HepG2 (cell line): ENCODE measurements around the gene PCSK6. TPM values are rescaled to one million over a fixed set of nuclear protein-coding genes. Genes with fewer than 3 reads are reported as not detected.

ENCODE experiments used
- ATAC-seq: fragments of 200-7000 bp; cut with Tn5 transposase; 3 replicates; pipeline ENCODE4 v1.9.1; 2020; ENCODE audit warnings: mild to moderate bottlenecking, moderate library complexity
- BruUV-seq: library from RNA; stranded (reverse); fragments of 400-500 nt; replicated peaks from 2 replicates; lab custom pipeline; 2021; lab: Mats Ljungman, UMichigan
- CTCF ChIA-PET: fragments of 300-600 bp; formaldehyde crosslinking; extraction: SDS; loops from one replicate; lab custom pipeline; 2021; ENCODE audit warnings: low total read pairs, inconsistent platforms, low intra/inter-chr PET ratio; lab: Yijun Ruan, JAX
- POLR2A ChIA-PET: fragments of 350-600 bp; sonication (Branson Sonifier 250); formaldehyde crosslinking; loops from one replicate; lab custom pipeline; 2020; ENCODE audit warnings: antibody characterized with exemption, inconsistent platforms; lab: Yijun Ruan, JAX
- DNase-seq: peaks from one replicate; pipeline ENCODE4 v3.0.0-alpha.2; 2015; ENCODE audit warnings: low spot score
- FAIRE-seq: peaks from 3 replicates; lab custom pipeline; 2011; peaks lifted over from hg19 to GRCh38; lab: Jason Lieb, UNC
- H2AFZ ChIP-seq: one replicate; pipeline ENCODE4 v1.6.1; 2011; ENCODE audit warnings: low read length, inconsistent platforms
- H3K27ac ChIP-seq: fragments of 300-600 bp; 3 replicates; pipeline ENCODE4 v1.8.0; 2011; ENCODE audit warnings: mixed run types, mild to moderate bottlenecking, mixed read lengths, low read length, inconsistent platforms; ENCODE audit not compliant: insufficient read depth; ENCODE audit errors: extremely low read length
- H3K27me3 ChIP-seq, 2 experiments: fragments of 200-600 bp in 1 of 2; 2 replicates in 1 of 2; 3 replicates in 1 of 2; pipeline versions ENCODE4 v1.6.0 to v1.8.0; 2011; ENCODE audit warnings: low read length in 2 of 2, mild to moderate bottlenecking in 2 of 2, moderate library complexity in 2 of 2, inconsistent platforms in 1 of 2; ENCODE audit not compliant: insufficient read depth in 2 of 2, control insufficient read depth in 1 of 2
- H3K36me3 ChIP-seq, 2 experiments: fragments of 200-600 bp in 1 of 2; replicated peaks in 1 of 2; 2 replicates in 1 of 2; 3 replicates in 1 of 2; pipeline versions ENCODE4 v1.5.1 to v1.8.0; 2011; ENCODE audit warnings: low read length in 2 of 2, inconsistent platforms in 1 of 2; ENCODE audit not compliant: insufficient read depth in 2 of 2, control insufficient read depth in 1 of 2
- H3K4me1 ChIP-seq: 2 replicates; pipeline ENCODE4 v1.5.1; 2012; ENCODE audit warnings: low read length, inconsistent platforms; ENCODE audit not compliant: insufficient read depth
- H3K4me2 ChIP-seq: 2 replicates; pipeline ENCODE4 v1.6.0; 2011; ENCODE audit warnings: low read depth, low read length, inconsistent platforms
- H3K4me3 ChIP-seq, 3 experiments: fragments of 200-600 bp in 1 of 3; sonication (generic), shearing (Covaris generic) in 1 of 3; replicated peaks in 1 of 3; 2 replicates each; pipeline ENCODE4 v1.5.1; 2011 to 2016; ENCODE audit warnings: low read length in 3 of 3, inconsistent platforms in 2 of 3, low read depth in 2 of 3, mild to moderate bottlenecking in 2 of 3, control low read depth in 1 of 3, mixed read lengths in 1 of 3; ENCODE audit not compliant: insufficient read depth in 1 of 3
- H3K79me2 ChIP-seq: one replicate; pipeline ENCODE4 v1.6.1; 2011; ENCODE audit warnings: low read length, inconsistent platforms; ENCODE audit not compliant: insufficient read depth
- H3K9ac ChIP-seq: 2 replicates; pipeline ENCODE4 v1.6.0; 2011; ENCODE audit warnings: mild to moderate bottlenecking, low read depth, low read length, inconsistent platforms; ENCODE audit not compliant: insufficient read depth
- H3K9me3 ChIP-seq: 2 replicates; pipeline ENCODE4 v1.5.1; 2012; ENCODE audit warnings: mild to moderate bottlenecking, low read length
- H4K20me1 ChIP-seq: 2 replicates; pipeline ENCODE4 v1.6.0; 2011; ENCODE audit warnings: inconsistent platforms, mild to moderate bottlenecking, low read length, moderate library complexity; ENCODE audit not compliant: insufficient read depth
- ARNT2 ChIP-seq: sonication (generic); formaldehyde crosslinking; IDR thresholded peaks from 2 replicates; pipeline ENCODE4 v1.8.0; 2022; ENCODE audit warnings: mild to moderate bottlenecking, low read depth, missing genetic modification reagents, moderate library complexity
- CEBPB ChIP-seq: IDR thresholded peaks from 2 replicates; pipeline ENCODE4 v1.6.1; 2011; ENCODE audit warnings: low read depth, low read length, improper control_type of control experiment, borderline replicate concordance
- IRF2 ChIP-seq: IDR thresholded peaks from 2 replicates; pipeline ENCODE4 v1.6.1; 2018; ENCODE audit warnings: missing genetic modification reagents, missing compliant biosample characterization
- ZBTB33 ChIP-seq: sonication (generic); formaldehyde crosslinking; IDR thresholded peaks from 2 replicates; pipeline ENCODE4 v1.4.0; 2020; ENCODE audit warnings: missing genetic modification reagents
- ZNF205 ChIP-seq: IDR thresholded peaks from 2 replicates; pipeline ENCODE4 v1.6.1; 2018; ENCODE audit warnings: missing biosample characterization, missing genetic modification reagents
- ZNF549 ChIP-seq: sonication (generic); formaldehyde crosslinking; IDR thresholded peaks from 2 replicates; pipeline ENCODE4 v1.5.0; 2020; ENCODE audit warnings: missing genetic modification reagents
- WGBS: methylation state at CpG from one replicate; pipeline ENCODE4 v1.1.6; 2017; ENCODE audit warnings: low lambda C conversion rate; 5-methylcytosine and 5-hydroxymethylcytosine counted together
- in situ Hi-C: cut with HindIII; loops from 2 replicates; pipeline ENCODE4 v1.10.0; 2017; ENCODE audit warnings: low pct_unique_long_range_greater_than_20kb; ENCODE audit not compliant: extremely low pct_ligation_motif_present
- intact Hi-C: fragments of 100-400 bp; cut with micrococcal nuclease; formaldehyde crosslinking; loops from one replicate; pipeline ENCODE4 v1.10.0; 2022; ENCODE audit not compliant: unreplicated experiment
- polyA plus RNA-seq, 8 experiments: library from polyadenylated mRNA; depleted of rRNA in 3 of 8; stranded (reverse) in 7 of 8; unstranded in 1 of 8; fragments of >200 nt; fragmentation: Illumina TruSeq in 4 of 8; extraction: Trizol in 4 of 8; gene quantifications; 2 replicates each; pipeline versions ENCODE4 v1.2.1 to v1.2.3, GENCODE V29; 2011 to 2016; ENCODE audit warnings: low read depth in 4 of 8, missing spikeins in 1 of 8, mixed read lengths in 1 of 8; ENCODE audit not compliant: insufficient read depth in 1 of 8
- total RNA-seq, 5 experiments: library from RNA; depleted of rRNA; stranded (reverse); fragments of >200 nt; fragmentation: Illumina TruSeq; extraction: Trizol; gene quantifications; 2 replicates each; pipeline ENCODE4 v1.2.3, GENCODE V29; 2016; ENCODE audit warnings: low read depth in 1 of 5
- TF ChIP-seq, protein P1 (sequence below): sonication (generic); formaldehyde crosslinking; IDR thresholded peaks from 2 replicates; pipeline ENCODE4 v1.5.1; 2020; ENCODE audit warnings: missing genetic modification reagents, mild to moderate bottlenecking, borderline replicate concordance
- TF ChIP-seq, protein P2 (sequence below): sonication (generic); formaldehyde crosslinking; IDR thresholded peaks from 2 replicates; pipeline ENCODE4 v1.5.1; 2020; ENCODE audit warnings: mild to moderate bottlenecking, missing genetic modification reagents, moderate library complexity

Gene PCSK6
- total and polyA plus RNA-seq, 2 of the 13 experiments (the other 11 are each of a cell fraction or from before 2014, with no cell fraction given), result 56.5 to 155 TPM

DNA sequence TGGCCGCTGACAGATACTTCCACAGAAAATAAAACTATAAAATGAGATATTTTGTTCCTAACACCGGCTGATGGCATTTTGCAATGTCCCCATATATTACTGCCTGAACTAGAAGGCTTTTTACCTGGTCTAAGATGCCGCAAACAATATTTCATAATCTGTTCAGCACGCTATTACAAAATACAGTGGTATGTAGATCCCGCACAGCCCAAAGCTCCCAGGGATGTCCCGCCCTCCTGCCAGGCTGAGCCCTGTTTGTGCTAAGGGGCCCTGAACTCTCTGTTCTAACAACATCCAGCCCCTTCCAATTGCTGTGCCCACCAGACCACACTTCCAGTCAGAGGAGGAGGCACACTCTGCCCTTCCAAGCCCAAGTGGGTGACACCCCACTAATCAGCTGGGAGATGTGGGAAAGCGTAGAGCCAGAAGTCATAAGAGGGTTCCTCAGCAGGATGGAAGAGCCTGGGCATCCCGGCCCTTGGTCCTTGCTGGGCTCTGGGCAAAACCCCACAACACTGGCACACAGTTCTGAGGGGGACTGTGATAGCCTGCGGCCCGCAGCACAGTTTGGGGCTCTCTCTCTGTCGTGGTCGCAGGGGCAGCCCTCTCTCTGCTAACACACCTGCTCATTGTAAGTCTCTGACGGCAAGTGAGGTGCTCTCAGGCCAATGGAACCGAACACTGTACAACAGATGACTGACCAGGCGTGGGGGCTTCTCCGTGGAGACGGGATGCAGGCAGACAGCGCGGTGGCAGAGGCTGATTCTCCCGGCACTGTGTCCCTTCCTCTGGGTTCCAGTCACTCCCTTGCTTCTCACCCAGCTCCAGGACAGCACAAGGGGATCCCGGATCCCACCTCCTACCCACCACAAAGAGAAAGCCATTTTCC is 55.2 kb downstream of the PCSK6 start:
- peaks cover 23 to 62% of the 10 kb centered on the region in 2 experiments for H3K36me3 ChIP-seq
- H3K27ac ChIP-seq, result no peak overlapping the region
- no peak for FAIRE-seq
- BruUV-seq, result no TSS peak
- TF ChIP-seq, protein P1, sequence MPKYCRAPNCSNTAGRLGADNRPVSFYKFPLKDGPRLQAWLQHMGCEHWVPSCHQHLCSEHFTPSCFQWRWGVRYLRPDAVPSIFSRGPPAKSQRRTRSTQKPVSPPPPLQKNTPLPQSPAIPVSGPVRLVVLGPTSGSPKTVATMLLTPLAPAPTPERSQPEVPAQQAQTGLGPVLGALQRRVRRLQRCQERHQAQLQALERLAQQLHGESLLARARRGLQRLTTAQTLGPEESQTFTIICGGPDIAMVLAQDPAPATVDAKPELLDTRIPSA (CRISPR knock-in tag), result no peak
- TF ChIP-seq ZNF205, result no peak
- no peak for TF ChIP-seq ARNT2 (CRISPR knock-in tag)
- no peak for TF ChIP-seq IRF2
- no peak for TF ChIP-seq ZNF549 (CRISPR knock-in tag)
- TF ChIP-seq, protein P2, sequence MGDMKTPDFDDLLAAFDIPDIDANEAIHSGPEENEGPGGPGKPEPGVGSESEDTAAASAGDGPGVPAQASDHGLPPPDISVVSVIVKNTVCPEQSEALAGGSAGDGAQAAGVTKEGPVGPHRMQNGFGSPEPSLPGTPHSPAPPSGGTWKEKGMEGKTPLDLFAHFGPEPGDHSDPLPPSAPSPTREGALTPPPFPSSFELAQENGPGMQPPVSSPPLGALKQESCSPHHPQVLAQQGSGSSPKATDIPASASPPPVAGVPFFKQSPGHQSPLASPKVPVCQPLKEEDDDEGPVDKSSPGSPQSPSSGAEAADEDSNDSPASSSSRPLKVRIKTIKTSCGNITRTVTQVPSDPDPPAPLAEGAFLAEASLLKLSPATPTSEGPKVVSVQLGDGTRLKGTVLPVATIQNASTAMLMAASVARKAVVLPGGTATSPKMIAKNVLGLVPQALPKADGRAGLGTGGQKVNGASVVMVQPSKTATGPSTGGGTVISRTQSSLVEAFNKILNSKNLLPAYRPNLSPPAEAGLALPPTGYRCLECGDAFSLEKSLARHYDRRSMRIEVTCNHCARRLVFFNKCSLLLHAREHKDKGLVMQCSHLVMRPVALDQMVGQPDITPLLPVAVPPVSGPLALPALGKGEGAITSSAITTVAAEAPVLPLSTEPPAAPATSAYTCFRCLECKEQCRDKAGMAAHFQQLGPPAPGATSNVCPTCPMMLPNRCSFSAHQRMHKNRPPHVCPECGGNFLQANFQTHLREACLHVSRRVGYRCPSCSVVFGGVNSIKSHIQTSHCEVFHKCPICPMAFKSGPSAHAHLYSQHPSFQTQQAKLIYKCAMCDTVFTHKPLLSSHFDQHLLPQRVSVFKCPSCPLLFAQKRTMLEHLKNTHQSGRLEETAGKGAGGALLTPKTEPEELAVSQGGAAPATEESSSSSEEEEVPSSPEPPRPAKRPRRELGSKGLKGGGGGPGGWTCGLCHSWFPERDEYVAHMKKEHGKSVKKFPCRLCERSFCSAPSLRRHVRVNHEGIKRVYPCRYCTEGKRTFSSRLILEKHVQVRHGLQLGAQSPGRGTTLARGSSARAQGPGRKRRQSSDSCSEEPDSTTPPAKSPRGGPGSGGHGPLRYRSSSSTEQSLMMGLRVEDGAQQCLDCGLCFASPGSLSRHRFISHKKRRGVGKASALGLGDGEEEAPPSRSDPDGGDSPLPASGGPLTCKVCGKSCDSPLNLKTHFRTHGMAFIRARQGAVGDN, result peak; percentile 19; the same call in 1 of the 2 replicates
- TF ChIP-seq ZBTB33 (CRISPR knock-in tag), result peak; percentile 59; the same call in 1 of the 2 replicates
- 0 out of 2 replicates have a peak, but pooled peaks have one; percentile 24 for TF ChIP-seq CEBPB
- H3K79me2 ChIP-seq, result peaks cover 4% of the 10 kb centered on the region
- H3K9me3 ChIP-seq, result no peaks in the 10 kb centered on the region
- no peak overlapping the region for H3K4me2 ChIP-seq
- intact Hi-C loops (no loop called here), in situ Hi-C loops (loop anchor here (10.0 kb wide), 1 partner anchor 211 kb away; no protein-coding TSS in a partner anchor)
- H3K9ac ChIP-seq, result no peak overlapping the region
- ATAC-seq, result no peak
- H2AFZ ChIP-seq, result no peak overlapping the region
- no peak overlapping the region for H3K4me3 ChIP-seq
- POLR2A ChIA-PET, result interaction anchor here (1.3 to 1.6 kb wide), 2 partner anchors 11 to 54 kb away, joined by 4 to 5 read pairs; no protein-coding TSS in a partner anchor
- H3K4me1 ChIP-seq, result peaks cover 65% of the 10 kb centered on the region
- WGBS, result 88% methylated on average over 11 of the region's 21 CpGs
- CTCF ChIA-PET, result no interaction called here
- H3K27me3 ChIP-seq, result no peaks in the 10 kb centered on the region
- no peaks in the 10 kb centered on the region for H4K20me1 ChIP-seq
- peak; percentile 39 for DNase-seq
